GM12892 (cell line): ENCODE measurements around the gene M6PR.
"Not testable (repeated sequence)": the region's sequence is repeated elsewhere in the genome, so short reads cannot be mapped to it uniquely, and the experiment has no call there.

Experiments
- POLR2A ChIP-seq: IDR thresholded peaks from 2 replicates; pipeline ENCODE4 v1.6.1; 2011; ENCODE audit warnings: low read depth, low read length, control low read depth
- POLR2AphosphoS5 ChIP-seq: IDR thresholded peaks from 2 replicates; pipeline ENCODE4 v1.6.1; 2011; ENCODE audit warnings: low read depth, low read length, control low read depth

DNA sequence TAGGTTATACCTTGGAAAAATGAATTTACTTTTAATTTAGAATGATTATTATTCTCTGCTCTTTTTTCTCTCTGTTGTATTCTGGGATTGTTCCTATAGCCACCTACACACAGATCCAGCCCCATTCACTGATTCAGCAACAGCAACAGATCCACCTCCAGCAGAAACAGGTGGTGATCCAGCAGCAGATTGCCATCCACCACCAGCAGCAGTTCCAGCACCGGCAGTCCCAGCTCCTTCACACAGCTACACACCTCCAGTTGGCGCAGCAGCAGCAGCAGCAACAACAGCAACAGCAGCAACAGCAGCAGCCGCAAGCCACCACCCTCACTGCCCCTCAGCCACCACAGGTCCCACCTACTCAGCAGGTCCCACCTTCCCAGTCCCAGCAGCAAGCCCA is 17.0 kb downstream of the M6PR start:
- not testable (repeated sequence) for TF ChIP-seq POLR2A, POLR2AphosphoS5
